ENCODE measurements around the gene DNMBP.

- TF ChIP-seq CTCF (conservative IDR thresholded peaks at IDR 0.05; ENCODE audit: low read depth, low read length) (no peak), ELK1 (IDR thresholded peaks at IDR 0.05; ENCODE audit: borderline replicate concordance, low read depth, low read length) (no peak), CEBPB (IDR thresholded peaks at IDR 0.05; ENCODE audit: low read depth, low read length) (no peak), MAFK (IDR thresholded peaks at IDR 0.05; ENCODE audit: low read depth, low read length) (no peak), SMC3 (IDR thresholded peaks at IDR 0.05; ENCODE audit: low read depth, low read length) (no peak), POLR2A (IDR thresholded peaks at IDR 0.05; ENCODE audit: low read depth, low read length) (no peak), NFE2L2 (IDR thresholded peaks at IDR 0.05; ENCODE audit: low read depth, low read length) (no peak), USF2 (IDR thresholded peaks at IDR 0.05; ENCODE audit: low read depth, low read length) (no peak), RFX5 (IDR thresholded peaks at IDR 0.05; ENCODE audit: low read depth, low read length) (no peak), RAD21 (IDR thresholded peaks at IDR 0.05; ENCODE audit: low read length) (no peak)
Observed at GRCh38 chr10:99966306-99966705, 43.4 kb downstream of the DNMBP start.
